ENCODE data around the gene GBP5. TPM values are rescaled to one million over a fixed set of nuclear protein-coding genes. Genes with fewer than 3 reads are reported as not detected.
"Not testable (repeated sequence)": the region's sequence is repeated elsewhere in the genome, so short reads cannot be mapped to it uniquely, and the experiment has no call there.

Gene GBP5, protein sequence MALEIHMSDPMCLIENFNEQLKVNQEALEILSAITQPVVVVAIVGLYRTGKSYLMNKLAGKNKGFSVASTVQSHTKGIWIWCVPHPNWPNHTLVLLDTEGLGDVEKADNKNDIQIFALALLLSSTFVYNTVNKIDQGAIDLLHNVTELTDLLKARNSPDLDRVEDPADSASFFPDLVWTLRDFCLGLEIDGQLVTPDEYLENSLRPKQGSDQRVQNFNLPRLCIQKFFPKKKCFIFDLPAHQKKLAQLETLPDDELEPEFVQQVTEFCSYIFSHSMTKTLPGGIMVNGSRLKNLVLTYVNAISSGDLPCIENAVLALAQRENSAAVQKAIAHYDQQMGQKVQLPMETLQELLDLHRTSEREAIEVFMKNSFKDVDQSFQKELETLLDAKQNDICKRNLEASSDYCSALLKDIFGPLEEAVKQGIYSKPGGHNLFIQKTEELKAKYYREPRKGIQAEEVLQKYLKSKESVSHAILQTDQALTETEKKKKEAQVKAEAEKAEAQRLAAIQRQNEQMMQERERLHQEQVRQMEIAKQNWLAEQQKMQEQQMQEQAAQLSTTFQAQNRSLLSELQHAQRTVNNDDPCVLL
- total RNA-seq = 19.9 and 22.8 TPM in 2 replicates

DNA sequence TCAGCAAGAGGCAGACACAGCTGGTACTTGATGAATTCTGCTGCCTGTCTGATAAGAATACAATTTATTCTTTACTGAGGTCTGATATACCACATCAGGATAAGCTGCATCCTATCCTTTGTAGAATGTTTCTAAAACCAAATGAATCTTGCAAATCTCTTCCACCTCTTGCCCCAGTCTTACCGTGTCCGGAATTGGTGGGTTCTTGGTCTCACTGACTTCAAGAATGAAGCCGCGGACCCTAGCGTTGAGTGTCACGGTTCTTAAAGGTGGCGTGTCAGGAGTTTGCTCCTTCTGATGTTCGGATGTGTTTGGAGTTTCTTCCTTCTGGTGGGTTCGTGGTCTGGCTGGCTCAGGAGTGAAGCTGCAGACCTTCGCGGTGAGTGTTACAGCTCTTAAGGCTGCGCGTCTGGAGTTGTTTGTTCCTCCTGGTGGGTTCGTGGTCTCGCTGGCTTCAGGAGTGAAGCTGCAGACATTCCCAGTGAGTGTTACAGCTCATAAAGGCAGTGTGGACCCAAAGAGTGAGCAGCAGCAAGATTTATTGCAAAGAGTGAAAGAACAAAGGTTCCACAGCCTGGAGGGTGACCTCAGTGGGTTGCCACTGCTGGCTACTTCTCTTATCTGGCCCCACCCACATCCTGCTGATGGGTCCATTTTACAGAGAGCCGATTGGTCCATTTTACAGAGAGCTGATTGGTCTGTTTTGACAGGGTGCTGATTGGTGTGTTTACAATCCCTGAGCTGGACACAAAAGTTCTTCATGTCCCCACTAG is at the start of gene GBP5:
Gene GBP5 (minus strand): TSS at position 592 of the 773 bp plus-strand sequence. CDS start 3,305 bp downstream, outside the sequence.
- not testable (repeated sequence) for H3K27me3 Mint-ChIP-seq, H3K9me3 Mint-ChIP-seq
- peaks cover 20% of the 10 kb centered on the region for H3K36me3 Mint-ChIP-seq (ENCODE audit: low read depth)
- peaks cover 56% of the 10 kb centered on the region for H3K4me1 Mint-ChIP-seq
- peak; percentile 18 for DNase-seq
- H3K27ac Mint-ChIP-seq = peak within 1 kb of the TSS; percentile 83
- ATAC-seq (ENCODE audit: low read depth) = peak; percentile 96
- H3K4me3 Mint-ChIP-seq = peak within 1 kb of the TSS; percentile 95
- ChIA-PET POLR2A (interaction anchor here (0.7 to 4.2 kb wide), 4 partner anchors 38 to 250 kb away, joined by 3 to 42 read pairs (median 4); partner anchors contain the start of genes GBP3 and GBP4), CTCF (interaction anchor here (1.1 to 2.0 kb wide), 3 partner anchors 74 to 288 kb away, joined by 4 to 6 read pairs (median 5); partner anchors contain the start of gene GBP4)
- intact Hi-C loops (cut with micrococcal nuclease) = loop anchor here (1.0 to 5.0 kb wide), 4 partner anchors 15 to 208 kb away; partner anchors contain the start of gene GBP1

DNA sequence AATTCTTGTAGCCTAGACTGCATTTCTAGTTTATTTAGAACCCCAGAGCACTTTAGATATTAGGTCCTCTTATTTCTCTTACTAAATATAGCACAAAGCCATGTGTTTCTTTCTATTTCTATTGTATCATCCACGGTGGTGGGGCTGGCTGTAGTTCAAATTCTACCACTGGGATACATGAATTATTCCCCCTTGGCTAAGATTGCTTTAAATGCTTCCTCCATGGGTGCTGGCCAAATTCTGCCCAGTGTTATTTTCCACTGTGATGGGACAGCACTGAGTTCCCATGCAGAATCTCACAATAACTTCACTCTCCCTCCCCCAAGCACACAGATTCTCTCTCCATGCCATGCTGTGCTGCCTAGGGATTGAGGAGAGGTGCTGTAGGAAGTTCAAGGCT is 49.7 kb upstream of the GBP5 start:
- TF ChIP-seq, protein P1, sequence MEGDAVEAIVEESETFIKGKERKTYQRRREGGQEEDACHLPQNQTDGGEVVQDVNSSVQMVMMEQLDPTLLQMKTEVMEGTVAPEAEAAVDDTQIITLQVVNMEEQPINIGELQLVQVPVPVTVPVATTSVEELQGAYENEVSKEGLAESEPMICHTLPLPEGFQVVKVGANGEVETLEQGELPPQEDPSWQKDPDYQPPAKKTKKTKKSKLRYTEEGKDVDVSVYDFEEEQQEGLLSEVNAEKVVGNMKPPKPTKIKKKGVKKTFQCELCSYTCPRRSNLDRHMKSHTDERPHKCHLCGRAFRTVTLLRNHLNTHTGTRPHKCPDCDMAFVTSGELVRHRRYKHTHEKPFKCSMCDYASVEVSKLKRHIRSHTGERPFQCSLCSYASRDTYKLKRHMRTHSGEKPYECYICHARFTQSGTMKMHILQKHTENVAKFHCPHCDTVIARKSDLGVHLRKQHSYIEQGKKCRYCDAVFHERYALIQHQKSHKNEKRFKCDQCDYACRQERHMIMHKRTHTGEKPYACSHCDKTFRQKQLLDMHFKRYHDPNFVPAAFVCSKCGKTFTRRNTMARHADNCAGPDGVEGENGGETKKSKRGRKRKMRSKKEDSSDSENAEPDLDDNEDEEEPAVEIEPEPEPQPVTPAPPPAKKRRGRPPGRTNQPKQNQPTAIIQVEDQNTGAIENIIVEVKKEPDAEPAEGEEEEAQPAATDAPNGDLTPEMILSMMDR (IDR thresholded peaks at IDR 0.05) = no peak
- H3K4me3 Mint-ChIP-seq = no peak overlapping the region

DNA sequence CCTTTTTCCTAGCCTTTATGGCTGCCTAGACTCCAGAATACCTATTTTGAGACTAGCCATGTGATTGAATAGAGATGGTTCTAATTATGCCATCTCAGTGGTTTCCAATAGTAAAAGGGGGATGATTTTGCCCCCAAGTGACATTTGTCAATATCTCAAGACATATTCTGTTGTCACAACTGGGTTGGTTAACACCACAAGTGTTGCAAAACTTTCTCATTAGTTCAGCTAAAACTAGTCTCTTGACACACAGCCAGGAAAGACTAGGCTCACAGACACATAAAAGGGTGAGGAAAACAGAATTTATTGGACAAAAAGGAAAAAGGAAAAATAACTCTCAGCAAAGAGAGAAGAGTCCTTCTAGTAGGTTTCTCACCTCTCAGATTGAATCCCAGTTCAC is 39.9 kb upstream of the GBP5 start:
- ChIA-PET CTCF (no interaction called here), POLR2A (no interaction called here)
- no peak overlapping the region for H3K4me3 Mint-ChIP-seq
- H3K36me3 Mint-ChIP-seq (ENCODE audit: low read depth) = no peaks in the 10 kb centered on the region
- intact Hi-C loops (cut with micrococcal nuclease) = no loop called here
- TF ChIP-seq, protein P1 (IDR thresholded peaks at IDR 0.05) = no peak
- peaks cover 7% of the 10 kb centered on the region for H3K9me3 Mint-ChIP-seq
- peaks cover 24% of the 10 kb centered on the region for H3K4me1 Mint-ChIP-seq
- DNase-seq (no peak), ATAC-seq (ENCODE audit: low read depth) (no peak)
- H3K27me3 Mint-ChIP-seq = no peaks in the 10 kb centered on the region
- H3K27ac Mint-ChIP-seq = no peak overlapping the region

More for the DNA sequence above, 49.7 kb upstream of the GBP5 start:
- Mint-ChIP-seq H3K9me3 (peaks cover 26% of the 10 kb centered on the region), H3K27me3 (peaks cover 8% of the 10 kb centered on the region), H3K36me3 (ENCODE audit: low read depth) (no peaks in the 10 kb centered on the region), H3K27ac (no peak overlapping the region), H3K4me1 (no peaks in the 10 kb centered on the region)
- no peak for ATAC-seq (ENCODE audit: low read depth)
- intact Hi-C loops (cut with micrococcal nuclease) = no loop called here
- ChIA-PET POLR2A (no interaction called here), CTCF (no interaction called here)
- no peak for DNase-seq

DNA sequence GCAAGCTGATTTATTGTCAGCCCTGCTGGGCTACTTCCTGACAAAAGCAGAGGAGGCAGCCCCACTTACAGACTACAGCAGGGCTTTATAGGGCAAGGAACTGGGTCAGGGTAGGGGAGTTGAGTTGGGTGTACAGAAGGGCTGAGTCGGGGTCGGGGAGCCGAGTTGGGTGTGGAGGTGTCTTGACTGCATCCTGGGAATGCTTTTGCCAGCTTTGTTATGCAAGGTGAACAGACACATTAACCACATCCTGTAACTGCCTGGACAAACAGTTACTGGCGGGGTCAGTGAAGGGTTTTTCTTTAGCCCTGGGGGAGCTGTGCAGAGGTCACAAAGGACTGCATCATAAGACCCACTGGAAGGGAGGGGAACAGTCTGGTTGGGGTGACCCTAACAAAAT is 39.1 kb upstream of the GBP5 start:
- intact Hi-C loops (cut with micrococcal nuclease) = no loop called here
- ATAC-seq (ENCODE audit: low read depth) (no peak), DNase-seq (no peak)
- Mint-ChIP-seq H3K4me1 (peaks cover 24% of the 10 kb centered on the region), H3K27me3 (no peaks in the 10 kb centered on the region), H3K9me3 (peaks cover 7% of the 10 kb centered on the region), H3K27ac (no peak overlapping the region), H3K4me3 (no peak overlapping the region), H3K36me3 (ENCODE audit: low read depth) (no peaks in the 10 kb centered on the region)
- ChIA-PET CTCF (no interaction called here), POLR2A (no interaction called here)
- TF ChIP-seq, protein P1 (IDR thresholded peaks at IDR 0.05) = no peak

DNA sequence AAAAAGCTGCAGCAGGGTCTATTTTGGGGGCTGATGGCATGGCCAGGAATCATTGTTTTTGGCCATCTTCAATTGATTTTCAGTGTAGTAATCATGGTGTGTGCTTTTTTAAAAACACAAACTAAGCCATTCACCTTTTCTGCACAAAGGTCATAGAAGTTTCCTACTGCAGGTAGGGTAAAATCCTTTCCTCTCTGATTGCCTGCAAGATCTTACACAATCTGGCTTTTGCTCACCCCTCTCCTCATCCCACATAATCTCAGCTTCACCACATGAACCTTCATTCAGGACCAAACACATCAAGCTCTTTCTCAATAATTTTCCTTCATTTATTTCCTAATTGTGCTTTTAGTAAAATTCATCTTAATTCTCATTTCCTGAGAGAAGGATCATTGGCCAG is 38.3 kb upstream of the GBP5 start:
- H3K36me3 Mint-ChIP-seq (ENCODE audit: low read depth) = no peaks in the 10 kb centered on the region
- intact Hi-C loops (cut with micrococcal nuclease) = no loop called here

More for the DNA sequence above, 38.3 kb upstream of the GBP5 start:
- peaks cover 24% of the 10 kb centered on the region for H3K4me1 Mint-ChIP-seq
- POLR2A ChIA-PET = interaction anchor here (0.6 to 0.7 kb wide), 2 partner anchors 24 to 1982 kb away, joined by 6 to 9 read pairs; no protein-coding TSS in a partner anchor
- ATAC-seq (ENCODE audit: low read depth) (no peak), DNase-seq (no peak)
- no peak overlapping the region for H3K4me3 Mint-ChIP-seq
- TF ChIP-seq, protein P1 (IDR thresholded peaks at IDR 0.05) = no peak
- no peak overlapping the region for H3K27ac Mint-ChIP-seq
- H3K27me3 Mint-ChIP-seq = no peaks in the 10 kb centered on the region
- H3K9me3 Mint-ChIP-seq = peaks cover 7% of the 10 kb centered on the region
- CTCF ChIA-PET = no interaction called here
